ENCODE measurements around the gene RPS15.
A peak's percentile ranks its signal among the peaks of the same experiment; 100 is the strongest.

The RPS15 gene

GRCh38 chr19:1438035-1438932 lies at the start of gene RPS15:
TSS of gene RPS15 (plus strand) at chr19:1438396. CDS start at chr19:1438426, 30 bp downstream.
- in situ Hi-C loops (cut with MboI; ENCODE audit: low sequenced_read_pairs, unreplicated experiment) = no loop called here
- peak; percentile 99 for DNase-seq (ENCODE audit: low spot score)
- TF ChIP-seq CTCF (IDR thresholded peaks at IDR 0.05; ENCODE audit: borderline replicate concordance, control extremely low read depth, extremely low read depth, insufficient read depth, missing control alignments) = peak; percentile 98

- in situ Hi-C loops (cut with MboI; ENCODE audit: low sequenced_read_pairs, unreplicated experiment) = no loop called here
- TF ChIP-seq CTCF (IDR thresholded peaks at IDR 0.05; ENCODE audit: borderline replicate concordance, control extremely low read depth, extremely low read depth, insufficient read depth, missing control alignments) = no peak
- DNase-seq (ENCODE audit: low spot score) = no peak
Measured at GRCh38 chr19:1388637-1389026, 49.6 kb upstream of the RPS15 start.

GRCh38 chr19:1389033-1389940 lies 48.9 kb upstream of the RPS15 start:
- in situ Hi-C loops (cut with MboI; ENCODE audit: low sequenced_read_pairs, unreplicated experiment) = no loop called here
- TF ChIP-seq CTCF (IDR thresholded peaks at IDR 0.05; ENCODE audit: borderline replicate concordance, control extremely low read depth, extremely low read depth, insufficient read depth, missing control alignments) = no peak
- DNase-seq (ENCODE audit: low spot score) = no peak

- in situ Hi-C loops (cut with MboI; ENCODE audit: low sequenced_read_pairs, unreplicated experiment) = no loop called here
- DNase-seq (ENCODE audit: low spot score) = no peak
- no peak for TF ChIP-seq CTCF (IDR thresholded peaks at IDR 0.05; ENCODE audit: borderline replicate concordance, control extremely low read depth, extremely low read depth, insufficient read depth, missing control alignments)
Measured at GRCh38 chr19:1390890-1391423, 47.2 kb upstream of the RPS15 start.

GRCh38 chr19:1392407-1392806 lies 45.8 kb upstream of the RPS15 start:
- in situ Hi-C loops (cut with MboI; ENCODE audit: low sequenced_read_pairs, unreplicated experiment) = no loop called here
- no peak for TF ChIP-seq CTCF (IDR thresholded peaks at IDR 0.05; ENCODE audit: borderline replicate concordance, control extremely low read depth, extremely low read depth, insufficient read depth, missing control alignments)
- DNase-seq (ENCODE audit: low spot score) = no peak

GRCh38 chr19:1392939-1393530 lies 45.2 kb upstream of the RPS15 start:
- TF ChIP-seq CTCF (IDR thresholded peaks at IDR 0.05; ENCODE audit: borderline replicate concordance, control extremely low read depth, extremely low read depth, insufficient read depth, missing control alignments) = no peak
- in situ Hi-C loops (cut with MboI; ENCODE audit: low sequenced_read_pairs, unreplicated experiment) = no loop called here
- no peak for DNase-seq (ENCODE audit: low spot score)

Data from GM13976 (cell line).